ENCODE measurements around the gene ERICH6. TPM values are rescaled to one million over a fixed set of nuclear protein-coding genes. Genes with fewer than 3 reads are reported as not detected.

ERICH6 gene
- total and polyA plus RNA-seq, 2 donors (not counting 3 experiments of a cell fraction or from before 2014, with no cell fraction given): not detected

DNA sequence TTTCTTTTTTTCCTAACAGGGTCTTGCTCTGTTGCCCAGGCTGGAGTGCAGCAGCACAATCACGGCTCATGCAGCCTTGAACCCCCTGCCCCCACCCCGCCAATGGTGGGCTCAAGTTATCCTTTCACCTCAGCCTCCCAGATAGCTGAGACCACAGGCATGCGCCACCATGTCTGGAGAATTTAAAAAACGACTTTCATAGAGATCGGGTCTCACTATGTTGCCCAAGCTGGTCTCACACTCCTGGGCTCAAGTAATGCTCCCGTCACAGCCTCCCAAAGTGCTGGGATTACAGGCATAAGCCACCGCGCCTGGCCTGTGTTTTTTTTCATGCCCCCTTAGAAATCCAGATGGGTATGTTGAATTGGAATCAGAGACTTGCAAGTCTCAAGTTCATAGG, 40.3 kb downstream of the ERICH6 start:
- no peaks in the 10 kb centered on the region for H3K9me3 ChIP-seq (replicated peaks; ENCODE audit: control insufficient read depth, insufficient read depth, low read length)
- no peak overlapping the region for H3K27ac ChIP-seq (ENCODE audit: insufficient read depth, low read depth, low read length)
- intact Hi-C loops (cut with micrococcal nuclease): no loop called here
- FAIRE-seq (no peak), DNase-seq (ENCODE audit: low read depth, low spot score) (no peak)
- no peak overlapping the region for H3K9ac ChIP-seq (replicated peaks; ENCODE audit: extremely low read depth, insufficient read depth, low read length)
- H3K4me3 ChIP-seq (replicated peaks in 1 of 3; ENCODE audit: insufficient read depth in 1 of 3, low read depth in 1 of 3, low read length in 3 of 3): no peak overlapping the region
- ChIA-PET POLR2A (no interaction called here), CTCF (no interaction called here)
- H2AFZ ChIP-seq (ENCODE audit: low read depth, low read length): no peak overlapping the region
- TF ChIP-seq FOS (IDR thresholded peaks at IDR 0.05; ENCODE audit: borderline replicate concordance, insufficient read depth, low read length) (no peak), JUN (IDR thresholded peaks at IDR 0.05; ENCODE audit: borderline replicate concordance, insufficient read depth, insufficient read length, low read depth) (no peak), EZH2 (IDR thresholded peaks at IDR 0.05; ENCODE audit: borderline replicate concordance, low read depth, low read length, severe bottlenecking) (no peak), MYC (IDR thresholded peaks at IDR 0.05; ENCODE audit: low read depth, low read length) (no peak), POLR2A (IDR thresholded peaks at IDR 0.05; ENCODE audit: low read depth, low read length) (no peak), GATA2 (IDR thresholded peaks at IDR 0.05; ENCODE audit: insufficient read depth, insufficient read length, low read depth, low read length) (no peak), MAX (IDR thresholded peaks at IDR 0.05; ENCODE audit: insufficient read depth, insufficient read length) (no peak), POLR2AphosphoS5 (IDR thresholded peaks at IDR 0.05; ENCODE audit: insufficient read depth, low read depth, low read length) (no peak), CTCF (IDR thresholded peaks at IDR 0.05; ENCODE audit: extremely low read depth in 1 of 2, insufficient read depth in 1 of 2, low read depth in 1 of 2, low read length in 2 of 2) (no peak)
- H3K9me1 ChIP-seq (replicated peaks; ENCODE audit: control insufficient read depth, extremely low read depth, insufficient read depth, low read length): no peaks in the 10 kb centered on the region
- dilution Hi-C loops (cut with MboI; ENCODE audit: extremely low pct_ligation_motif_present, low sequenced_read_pairs): no loop called here
- H4K20me1 ChIP-seq (replicated peaks; ENCODE audit: control insufficient read depth, extremely low read depth, insufficient read depth, low read length): no peaks in the 10 kb centered on the region
- H3K4me2 ChIP-seq (ENCODE audit: insufficient read depth, low read length): no peak overlapping the region
- H3K36me3 ChIP-seq (ENCODE audit: control insufficient read depth in 2 of 2, extremely low read depth in 1 of 2, insufficient read depth in 2 of 2, low read length in 2 of 2): no peaks in the 10 kb centered on the region
- H3K4me1 ChIP-seq (ENCODE audit: control insufficient read depth, extremely low read depth, insufficient read depth, low read length): no peaks in the 10 kb centered on the region
- H3K79me2 ChIP-seq (ENCODE audit: control insufficient read depth, insufficient read depth, low read length): no peaks in the 10 kb centered on the region
- H3K27me3 ChIP-seq (ENCODE audit: control insufficient read depth in 2 of 2, insufficient read depth in 2 of 2, low read length in 2 of 2): peaks cover 8 to 10% of the 10 kb centered on the region in 2 experiments
- no TSS peak for BruUV-seq (replicated peaks)
